SU-DHL-6 (cell line): ENCODE measurements around the gene NTMT1.

Experiments used
- CTCF ChIP-seq: fragments of 200-600 bp; sonication (generic); IDR thresholded peaks from one replicate; pipeline ENCODE4 v1.5.1; 2017; ENCODE audit warnings: antibody characterized with exemption, mild to moderate bottlenecking, low read length, moderate library complexity; ENCODE audit not compliant: insufficient read depth, poor library complexity, severe bottlenecking
- EZH2phosphoT487 ChIP-seq: fragments of 200-600 bp; sonication (generic), shearing (Covaris generic); conservative IDR thresholded peaks from 2 replicates; pipeline ENCODE4 v1.6.1; 2018; ENCODE audit warnings: mild to moderate bottlenecking, antibody characterized with exemption, low read length, moderate library complexity, mixed read lengths

GRCh38 chr9:129666575-129666974 lies 40.6 kb downstream of the NTMT1 start:
- TF ChIP-seq CTCF (no peak), EZH2phosphoT487 (no peak)
